ENCODE measurements around the gene MAP2. TPM values are rescaled to one million over a fixed set of nuclear protein-coding genes. Genes with fewer than 3 reads are reported as not detected.

The MAP2 gene
- total and polyA plus RNA-seq, 4 donors: 0.70 to 4.2 (median 1.9) TPM

DNA sequence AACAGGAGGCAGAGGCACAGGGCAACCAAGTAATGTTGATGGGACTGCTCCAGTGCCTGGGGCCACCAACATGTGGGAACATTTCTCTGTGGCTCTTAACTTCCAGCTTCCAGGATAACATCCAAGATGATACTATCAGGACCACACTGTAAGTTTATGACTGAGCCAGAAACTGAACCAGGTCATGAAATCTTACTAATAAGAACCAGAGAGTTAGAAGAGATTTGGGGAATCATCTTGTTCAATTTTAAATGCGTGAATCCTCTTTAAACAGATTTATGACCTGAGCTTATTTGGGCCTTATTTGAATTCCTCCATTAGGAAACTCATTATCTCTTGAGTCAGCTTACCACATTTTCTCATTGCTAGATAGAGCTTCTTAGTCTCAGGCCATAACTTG, 45.0 kb downstream of the MAP2 start:
- no peak for DNase-seq (ENCODE audit: low spot score)
- Histone ChIP-seq H3K9ac (ENCODE audit: low read depth in 1 of 2, low read length in 2 of 2) (no peak overlapping the region), H3K9me3 (ENCODE audit: control insufficient read depth in 4 of 4, low read length in 3 of 4) (no peaks in the 10 kb centered on the region), H3K27ac (ENCODE audit: low read depth in 1 of 2, low read length in 2 of 2) (no peak overlapping the region), H3K4me1 (ENCODE audit: control insufficient read depth in 4 of 4, insufficient read depth in 4 of 4, low read length in 3 of 4) (no peaks in the 10 kb centered on the region), H3K27me3 (ENCODE audit: control insufficient read depth in 4 of 4, insufficient read depth in 4 of 4, low read length in 3 of 4) (no peaks in the 10 kb centered on the region), H3K4me3 (ENCODE audit: low read depth in 1 of 3, low read length in 3 of 3) (no peak overlapping the region), H3K36me3 (ENCODE audit: control insufficient read depth in 4 of 4, insufficient read depth in 3 of 4, low read depth in 1 of 4, low read length in 3 of 4) (no peaks in the 10 kb centered on the region)
- 82% methylated on average over 1 of the region's 1 CpG for WGBS
- TF ChIP-seq, protein P1, sequence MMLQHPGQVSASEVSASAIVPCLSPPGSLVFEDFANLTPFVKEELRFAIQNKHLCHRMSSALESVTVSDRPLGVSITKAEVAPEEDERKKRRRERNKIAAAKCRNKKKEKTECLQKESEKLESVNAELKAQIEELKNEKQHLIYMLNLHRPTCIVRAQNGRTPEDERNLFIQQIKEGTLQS (IDR thresholded peaks at IDR 0.05): no peak
- TF ChIP-seq HNF4G (IDR thresholded peaks at IDR 0.05): no peak
- no peak for TF ChIP-seq GABPA (IDR thresholded peaks at IDR 0.05 in 1 of 2, conservative IDR thresholded peaks at IDR 0.05 in 1 of 2)
- TF ChIP-seq, protein P2, sequence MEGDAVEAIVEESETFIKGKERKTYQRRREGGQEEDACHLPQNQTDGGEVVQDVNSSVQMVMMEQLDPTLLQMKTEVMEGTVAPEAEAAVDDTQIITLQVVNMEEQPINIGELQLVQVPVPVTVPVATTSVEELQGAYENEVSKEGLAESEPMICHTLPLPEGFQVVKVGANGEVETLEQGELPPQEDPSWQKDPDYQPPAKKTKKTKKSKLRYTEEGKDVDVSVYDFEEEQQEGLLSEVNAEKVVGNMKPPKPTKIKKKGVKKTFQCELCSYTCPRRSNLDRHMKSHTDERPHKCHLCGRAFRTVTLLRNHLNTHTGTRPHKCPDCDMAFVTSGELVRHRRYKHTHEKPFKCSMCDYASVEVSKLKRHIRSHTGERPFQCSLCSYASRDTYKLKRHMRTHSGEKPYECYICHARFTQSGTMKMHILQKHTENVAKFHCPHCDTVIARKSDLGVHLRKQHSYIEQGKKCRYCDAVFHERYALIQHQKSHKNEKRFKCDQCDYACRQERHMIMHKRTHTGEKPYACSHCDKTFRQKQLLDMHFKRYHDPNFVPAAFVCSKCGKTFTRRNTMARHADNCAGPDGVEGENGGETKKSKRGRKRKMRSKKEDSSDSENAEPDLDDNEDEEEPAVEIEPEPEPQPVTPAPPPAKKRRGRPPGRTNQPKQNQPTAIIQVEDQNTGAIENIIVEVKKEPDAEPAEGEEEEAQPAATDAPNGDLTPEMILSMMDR (IDR thresholded peaks at IDR 0.05; ENCODE audit: low read depth, low read length, missing input control): no peak
- no peak for TF ChIP-seq JUND (IDR thresholded peaks at IDR 0.05)
- TF ChIP-seq, protein P3, sequence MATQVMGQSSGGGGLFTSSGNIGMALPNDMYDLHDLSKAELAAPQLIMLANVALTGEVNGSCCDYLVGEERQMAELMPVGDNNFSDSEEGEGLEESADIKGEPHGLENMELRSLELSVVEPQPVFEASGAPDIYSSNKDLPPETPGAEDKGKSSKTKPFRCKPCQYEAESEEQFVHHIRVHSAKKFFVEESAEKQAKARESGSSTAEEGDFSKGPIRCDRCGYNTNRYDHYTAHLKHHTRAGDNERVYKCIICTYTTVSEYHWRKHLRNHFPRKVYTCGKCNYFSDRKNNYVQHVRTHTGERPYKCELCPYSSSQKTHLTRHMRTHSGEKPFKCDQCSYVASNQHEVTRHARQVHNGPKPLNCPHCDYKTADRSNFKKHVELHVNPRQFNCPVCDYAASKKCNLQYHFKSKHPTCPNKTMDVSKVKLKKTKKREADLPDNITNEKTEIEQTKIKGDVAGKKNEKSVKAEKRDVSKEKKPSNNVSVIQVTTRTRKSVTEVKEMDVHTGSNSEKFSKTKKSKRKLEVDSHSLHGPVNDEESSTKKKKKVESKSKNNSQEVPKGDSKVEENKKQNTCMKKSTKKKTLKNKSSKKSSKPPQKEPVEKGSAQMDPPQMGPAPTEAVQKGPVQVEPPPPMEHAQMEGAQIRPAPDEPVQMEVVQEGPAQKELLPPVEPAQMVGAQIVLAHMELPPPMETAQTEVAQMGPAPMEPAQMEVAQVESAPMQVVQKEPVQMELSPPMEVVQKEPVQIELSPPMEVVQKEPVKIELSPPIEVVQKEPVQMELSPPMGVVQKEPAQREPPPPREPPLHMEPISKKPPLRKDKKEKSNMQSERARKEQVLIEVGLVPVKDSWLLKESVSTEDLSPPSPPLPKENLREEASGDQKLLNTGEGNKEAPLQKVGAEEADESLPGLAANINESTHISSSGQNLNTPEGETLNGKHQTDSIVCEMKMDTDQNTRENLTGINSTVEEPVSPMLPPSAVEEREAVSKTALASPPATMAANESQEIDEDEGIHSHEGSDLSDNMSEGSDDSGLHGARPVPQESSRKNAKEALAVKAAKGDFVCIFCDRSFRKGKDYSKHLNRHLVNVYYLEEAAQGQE (IDR thresholded peaks at IDR 0.05): no peak

DNA sequence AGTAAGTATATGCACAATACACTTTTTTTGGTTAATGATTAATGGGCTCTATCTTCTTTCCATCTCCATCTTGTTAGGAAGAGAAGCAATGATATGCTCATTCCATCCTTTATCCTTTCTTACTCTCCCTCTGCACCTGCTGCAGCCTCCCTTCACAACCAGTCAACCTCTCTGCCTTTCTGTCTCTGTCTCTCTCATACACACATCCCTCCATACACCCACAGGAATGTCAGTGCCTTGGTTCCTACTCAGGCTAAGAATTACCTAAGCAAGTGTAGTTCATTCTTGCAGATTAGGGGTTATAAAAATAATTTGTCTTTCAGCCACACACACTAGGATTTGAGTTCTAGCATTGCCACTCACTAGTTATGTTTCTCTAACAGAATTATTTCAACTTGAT, 45.6 kb downstream of the MAP2 start:
- no peaks in the 10 kb centered on the region for H3K36me3 ChIP-seq (ENCODE audit: control insufficient read depth in 4 of 4, insufficient read depth in 3 of 4, low read depth in 1 of 4, low read length in 3 of 4)
- no peak overlapping the region for H3K4me3 ChIP-seq (ENCODE audit: low read depth in 1 of 3, low read length in 3 of 3)
- no peaks in the 10 kb centered on the region for H3K4me1 ChIP-seq (ENCODE audit: control insufficient read depth in 4 of 4, insufficient read depth in 4 of 4, low read length in 3 of 4)
- no peak overlapping the region for H3K9ac ChIP-seq (ENCODE audit: low read depth in 1 of 2, low read length in 2 of 2)
- TF ChIP-seq, protein P1 (IDR thresholded peaks at IDR 0.05): no peak
- no peak for TF ChIP-seq TAF1 (conservative IDR thresholded peaks at IDR 0.05)
- no peak for TF ChIP-seq JUND (IDR thresholded peaks at IDR 0.05)
- no peak for TF ChIP-seq FOXA2 (IDR thresholded peaks at IDR 0.05)
- H3K27ac ChIP-seq (ENCODE audit: low read depth in 1 of 2, low read length in 2 of 2): no peak overlapping the region
- no peaks in the 10 kb centered on the region for H3K27me3 ChIP-seq (ENCODE audit: control insufficient read depth in 4 of 4, insufficient read depth in 4 of 4, low read length in 3 of 4)
- no peak for DNase-seq (ENCODE audit: low spot score)
- H3K9me3 ChIP-seq (ENCODE audit: control insufficient read depth in 4 of 4, low read length in 3 of 4): no peaks in the 10 kb centered on the region

DNA sequence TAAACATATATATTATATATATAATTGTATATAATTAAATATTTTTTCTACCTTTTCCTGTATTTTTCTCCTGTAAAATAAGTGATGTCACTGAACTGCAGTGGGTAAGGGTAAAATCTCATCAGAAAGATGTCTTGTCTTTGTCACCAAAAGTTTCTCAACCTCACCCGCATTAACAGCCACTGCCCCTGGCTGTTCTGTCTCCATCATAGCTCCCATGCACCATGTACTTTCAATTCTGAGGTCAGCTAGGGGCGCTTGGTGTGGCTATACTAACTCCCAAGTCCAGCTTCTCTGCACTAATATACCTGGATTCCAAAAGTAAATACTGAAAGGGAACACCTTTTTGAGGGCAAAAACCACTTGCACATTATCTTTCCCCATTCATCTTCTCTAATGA, 46.6 kb downstream of the MAP2 start:
- TF ChIP-seq JUND (IDR thresholded peaks at IDR 0.05) (no peak), TAF1 (conservative IDR thresholded peaks at IDR 0.05) (no peak), FOXA1 (IDR thresholded peaks at IDR 0.05) (no peak), RXRA (IDR thresholded peaks at IDR 0.05) (no peak), GABPA (IDR thresholded peaks at IDR 0.05 in 1 of 2, conservative IDR thresholded peaks at IDR 0.05 in 1 of 2) (no peak)
- 81% methylated on average over 2 of the region's 2 CpGs for WGBS
- Histone ChIP-seq H3K27me3 (ENCODE audit: control insufficient read depth in 4 of 4, insufficient read depth in 4 of 4, low read length in 3 of 4) (no peaks in the 10 kb centered on the region), H3K9me3 (ENCODE audit: control insufficient read depth in 4 of 4, low read length in 3 of 4) (no peaks in the 10 kb centered on the region), H3K4me1 (ENCODE audit: control insufficient read depth in 4 of 4, insufficient read depth in 4 of 4, low read length in 3 of 4) (no peaks in the 10 kb centered on the region), H3K36me3 (ENCODE audit: control insufficient read depth in 4 of 4, insufficient read depth in 3 of 4, low read depth in 1 of 4, low read length in 3 of 4) (no peaks in the 10 kb centered on the region), H3K27ac (ENCODE audit: low read depth in 1 of 2, low read length in 2 of 2) (no peak overlapping the region), H3K4me3 (ENCODE audit: low read depth in 1 of 3, low read length in 3 of 3) (no peak overlapping the region), H3K9ac (ENCODE audit: low read depth in 1 of 2, low read length in 2 of 2) (no peak overlapping the region)
- DNase-seq (ENCODE audit: low spot score): no peak

All from liver (tissue), 9 donors.